ENCODE results near the gene RPS2.

GRCh38 chr16:1914084-1914608 is 50.5 kb downstream of the RPS2 start:
- TF ChIP-seq, protein P1, sequence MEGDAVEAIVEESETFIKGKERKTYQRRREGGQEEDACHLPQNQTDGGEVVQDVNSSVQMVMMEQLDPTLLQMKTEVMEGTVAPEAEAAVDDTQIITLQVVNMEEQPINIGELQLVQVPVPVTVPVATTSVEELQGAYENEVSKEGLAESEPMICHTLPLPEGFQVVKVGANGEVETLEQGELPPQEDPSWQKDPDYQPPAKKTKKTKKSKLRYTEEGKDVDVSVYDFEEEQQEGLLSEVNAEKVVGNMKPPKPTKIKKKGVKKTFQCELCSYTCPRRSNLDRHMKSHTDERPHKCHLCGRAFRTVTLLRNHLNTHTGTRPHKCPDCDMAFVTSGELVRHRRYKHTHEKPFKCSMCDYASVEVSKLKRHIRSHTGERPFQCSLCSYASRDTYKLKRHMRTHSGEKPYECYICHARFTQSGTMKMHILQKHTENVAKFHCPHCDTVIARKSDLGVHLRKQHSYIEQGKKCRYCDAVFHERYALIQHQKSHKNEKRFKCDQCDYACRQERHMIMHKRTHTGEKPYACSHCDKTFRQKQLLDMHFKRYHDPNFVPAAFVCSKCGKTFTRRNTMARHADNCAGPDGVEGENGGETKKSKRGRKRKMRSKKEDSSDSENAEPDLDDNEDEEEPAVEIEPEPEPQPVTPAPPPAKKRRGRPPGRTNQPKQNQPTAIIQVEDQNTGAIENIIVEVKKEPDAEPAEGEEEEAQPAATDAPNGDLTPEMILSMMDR (IDR thresholded peaks at IDR 0.05), result no peak
- no peak for TF ChIP-seq POLR2A (IDR thresholded peaks at IDR 0.05)

Data from lower leg skin (tissue), 3 donors.